Stimulated activated CD4-positive, alpha-beta T cell treated with anti-CD3 and anti-CD28 coated beads, Interleukin-12 subunit alpha, Interleukin-12 subunit beta, amount 100 ng/mL, for 4 hours (primary cell): ENCODE results near the gene TBC1D13.
"Not testable (repeated sequence)": the region's sequence is repeated elsewhere in the genome, so short reads cannot be mapped to it uniquely, and the experiment has no call there.

ENCODE experiments used
- DNase-seq: peaks from one replicate; pipeline ENCODE4 v3.0.0-alpha.2; 2020

TBC1D13 gene

GRCh38 chr9:128822407-128823042 lies 35.5 kb downstream of the TBC1D13 start:
- no peak for DNase-seq

GRCh38 chr9:128823362-128823902 lies 36.4 kb downstream of the TBC1D13 start:
- DNase-seq: no peak

GRCh38 chr9:128823903-128824406 lies 36.9 kb downstream of the TBC1D13 start:
- DNase-seq: no peak

- no peak for DNase-seq
Observed at GRCh38 chr9:128824911-128825310, 37.9 kb downstream of the TBC1D13 start.

GRCh38 chr9:128825923-128826700 lies 39.1 kb downstream of the TBC1D13 start:
- DNase-seq: no peak

- DNase-seq: no peak
Observed at GRCh38 chr9:128828267-128828666, 41.2 kb downstream of the TBC1D13 start.

- DNase-seq: no peak
Observed at GRCh38 chr9:128828719-128829452, 41.8 kb downstream of the TBC1D13 start.

- peak; percentile 90 for DNase-seq
Observed at GRCh38 chr9:128829477-128830251, 42.6 kb downstream of the TBC1D13 start, which contains the start of gene SPOUT1. SPOUT1 (minus strand) TSS chr9:128829794; CDS start chr9:128829780, 14 bp downstream.

- no peak for DNase-seq
Observed at GRCh38 chr9:128833696-128834095, 46.6 kb downstream of the TBC1D13 start.

- no peak for DNase-seq
Observed at GRCh38 chr9:128835246-128836210, 48.5 kb downstream of the TBC1D13 start.

- DNase-seq: no peak
Observed at GRCh38 chr9:128836509-128837145, 49.6 kb downstream of the TBC1D13 start.

GRCh38 chr9:128838338-128838737 lies 51.3 kb downstream of the TBC1D13 start:
- DNase-seq: no peak

- no peak for DNase-seq
Observed at GRCh38 chr9:128840524-128840923, 53.5 kb downstream of the TBC1D13 start.

GRCh38 chr9:128841694-128842492 lies 54.8 kb downstream of the TBC1D13 start:
- DNase-seq: no peak

GRCh38 chr9:128843171-128843570 lies 56.1 kb downstream of the TBC1D13 start:
- not testable (repeated sequence) for DNase-seq

- no peak for DNase-seq
Observed at GRCh38 chr9:128845186-128845931, 58.3 kb downstream of the TBC1D13 start.

GRCh38 chr9:128846680-128847030 lies 59.6 kb downstream of the TBC1D13 start:
- no peak for DNase-seq

GRCh38 chr9:128847803-128848202 lies 60.8 kb downstream of the TBC1D13 start:
- no peak for DNase-seq

GRCh38 chr9:128851024-128851423 lies 64.0 kb downstream of the TBC1D13 start:
- not testable (repeated sequence) for DNase-seq
